OCI-LY1 (cell line): Measurements from ENCODE around the gene SMR3B.

Experiments used
- H2AFZ ChIP-seq: fragments of 200-600 bp; sonication (generic), shearing (Covaris generic); 2 replicates; pipeline ENCODE4 v1.6.0; 2014; ENCODE audit warnings: antibody characterized with exemption, mild to moderate bottlenecking, low read length
- H3F3A ChIP-seq: fragments of 200-600 bp; sonication (generic), shearing (Covaris generic); 2 replicates; pipeline ENCODE4 v1.6.0; 2014; ENCODE audit warnings: mild to moderate bottlenecking, antibody characterized with exemption, low read length, moderate library complexity; ENCODE audit not compliant: insufficient read depth
- H3K27ac ChIP-seq: fragments of 200-600 bp; sonication (generic); 2 replicates; pipeline ENCODE4 v1.5.1; 2014; ENCODE audit warnings: low read length, mixed run types, mild to moderate bottlenecking, low read depth; ENCODE audit not compliant: poor library complexity, severe bottlenecking
- H3K27me3 ChIP-seq: fragments of 200-600 bp; sonication (generic); 2 replicates; pipeline ENCODE4 v1.6.0; 2014; ENCODE audit warnings: antibody characterized with exemption, mild to moderate bottlenecking, low read length, moderate library complexity; ENCODE audit not compliant: insufficient read depth
- H3K36me3 ChIP-seq: fragments of 200-600 bp; sonication (generic); 2 replicates; pipeline ENCODE4 v1.6.1; 2014; ENCODE audit warnings: mild to moderate bottlenecking, antibody characterized with exemption, low read length, moderate library complexity, mixed read lengths; ENCODE audit not compliant: insufficient read depth
- H3K4me1 ChIP-seq: fragments of 200-600 bp; sonication (generic); 2 replicates; pipeline ENCODE4 v1.5.1; 2014; ENCODE audit warnings: mild to moderate bottlenecking, low read length, moderate library complexity; ENCODE audit not compliant: insufficient read depth, severe bottlenecking
- H3K4me2 ChIP-seq: fragments of 200-600 bp; sonication (generic), shearing (Covaris generic); 2 replicates; pipeline ENCODE4 v1.6.1; 2014; ENCODE audit warnings: low read length
- H3K4me3 ChIP-seq: fragments of 200-600 bp; sonication (generic); 2 replicates; pipeline ENCODE4 v1.5.1; 2014; ENCODE audit warnings: low read length, low read depth, mild to moderate bottlenecking, mixed read lengths; ENCODE audit not compliant: poor library complexity, severe bottlenecking
- H3K79me2 ChIP-seq: fragments of 200-600 bp; shearing (Covaris generic); 2 replicates; pipeline ENCODE4 v1.6.1; 2016; ENCODE audit warnings: mixed run types, low read length, mixed read lengths; ENCODE audit not compliant: insufficient read depth
- H3K9ac ChIP-seq: fragments of 200-600 bp; sonication (generic), shearing (Covaris generic); 2 replicates; pipeline ENCODE4 v1.6.1; 2014; ENCODE audit warnings: mild to moderate bottlenecking, low read length, mixed read lengths
- H3K9me2 ChIP-seq: fragments of 200-600 bp; sonication (generic), shearing (Covaris generic); 2 replicates; pipeline ENCODE4 v1.6.1; 2014; ENCODE audit warnings: low read depth, mild to moderate bottlenecking, low read length, mixed read lengths
- H3K9me3 ChIP-seq: fragments of 200-600 bp; shearing (Covaris generic); 2 replicates; pipeline ENCODE4 v1.6.1; 2014; ENCODE audit warnings: low read length, mixed read lengths
- H4K20me1 ChIP-seq: fragments of 200-600 bp; sonication (generic), shearing (Covaris generic); 2 replicates; pipeline ENCODE4 v1.6.0; 2016; ENCODE audit warnings: mild to moderate bottlenecking, low read length; ENCODE audit not compliant: insufficient read depth
- CTCF ChIP-seq: fragments of 200-600 bp; sonication (generic), shearing (Covaris generic); IDR thresholded peaks from 2 replicates; pipeline ENCODE4 v1.5.1; 2017; ENCODE audit warnings: mild to moderate bottlenecking, antibody characterized with exemption, low read length, moderate library complexity, mixed read lengths
- EZH2 ChIP-seq: fragments of 200-600 bp; sonication (generic), shearing (Covaris generic); IDR thresholded peaks from 2 replicates; pipeline ENCODE4 v1.8.0; 2017; ENCODE audit warnings: borderline replicate concordance, mixed run types, mild to moderate bottlenecking, antibody characterized with exemption, low read length, moderate library complexity, mixed read lengths

Gene SMR3B

GRCh38 chr4:70367813-70368212 is 15.1 kb upstream of the SMR3B start:
- H3K4me3 ChIP-seq, result no peak overlapping the region
- no peaks in the 10 kb centered on the region for H3K9me2 ChIP-seq
- H3K79me2 ChIP-seq, result no peaks in the 10 kb centered on the region
- H3K9ac ChIP-seq, result no peak overlapping the region
- H3K27me3 ChIP-seq, result no peaks in the 10 kb centered on the region
- TF ChIP-seq EZH2 (no peak), CTCF (no peak)
- peaks cover 7% of the 10 kb centered on the region for H3K4me1 ChIP-seq
- H3K4me2 ChIP-seq, result no peak overlapping the region
- H3K36me3 ChIP-seq, result no peaks in the 10 kb centered on the region
- no peaks in the 10 kb centered on the region for H3F3A ChIP-seq
- H3K27ac ChIP-seq, result no peak overlapping the region
- no peaks in the 10 kb centered on the region for H3K9me3 ChIP-seq
- H4K20me1 ChIP-seq, result no peaks in the 10 kb centered on the region
- H2AFZ ChIP-seq, result no peak overlapping the region

- no peaks in the 10 kb centered on the region for H3K9me3 ChIP-seq
- no peak overlapping the region for H3K27ac ChIP-seq
- H3K9ac ChIP-seq, result no peak overlapping the region
- no peak overlapping the region for H3K4me3 ChIP-seq
- no peaks in the 10 kb centered on the region for H3K27me3 ChIP-seq
- H3F3A ChIP-seq, result no peaks in the 10 kb centered on the region
- H3K79me2 ChIP-seq, result no peaks in the 10 kb centered on the region
- H4K20me1 ChIP-seq, result no peaks in the 10 kb centered on the region
- H3K4me2 ChIP-seq, result no peak overlapping the region
- TF ChIP-seq CTCF, result no peak
- no peaks in the 10 kb centered on the region for H3K9me2 ChIP-seq
- no peaks in the 10 kb centered on the region for H3K4me1 ChIP-seq
- no peak overlapping the region for H2AFZ ChIP-seq
- H3K36me3 ChIP-seq, result no peaks in the 10 kb centered on the region
Observed at GRCh38 chr4:70371987-70372386, 10.9 kb upstream of the SMR3B start.

GRCh38 chr4:70372760-70373159 is 10.2 kb upstream of the SMR3B start:
- Histone ChIP-seq H4K20me1 (no peaks in the 10 kb centered on the region), H2AFZ (no peak overlapping the region), H3K79me2 (no peaks in the 10 kb centered on the region), H3K4me3 (no peak overlapping the region), H3K9me3 (no peaks in the 10 kb centered on the region), H3K27me3 (no peaks in the 10 kb centered on the region), H3K4me2 (no peak overlapping the region), H3K9me2 (no peaks in the 10 kb centered on the region), H3K9ac (no peak overlapping the region), H3K36me3 (no peaks in the 10 kb centered on the region), H3K4me1 (no peaks in the 10 kb centered on the region), H3F3A (no peaks in the 10 kb centered on the region), H3K27ac (no peak overlapping the region)
- TF ChIP-seq CTCF, result no peak
- TF ChIP-seq EZH2, result no peak
